ENCODE data around the gene HDLBP. TPM values are rescaled to one million over a fixed set of nuclear protein-coding genes. Genes with fewer than 3 reads are reported as not detected.
A peak's percentile ranks its signal among the peaks of the same experiment; 100 is the strongest.

HDLBP gene
- total RNA-seq, 1 donor from 2014 or later = 805 TPM

GRCh38 chr2:241312082-241312481, 3.4 kb downstream of the HDLBP start:
- Histone ChIP-seq H3K4me3 (ENCODE audit: low read depth, low read length) (no peak overlapping the region), H3K36me3 (ENCODE audit: control insufficient read depth, insufficient read depth, low read length) (peaks cover 2% of the 10 kb centered on the region), H3K27me3 (ENCODE audit: control insufficient read depth, insufficient read depth, low read length) (no peaks in the 10 kb centered on the region)
- peak; percentile 92 for DNase-seq (ENCODE audit: low read depth)
- no peak for FAIRE-seq
- TF ChIP-seq CTCF (IDR thresholded peaks at IDR 0.05; ENCODE audit: insufficient read depth, low read length, severe bottlenecking) = no peak

DNA sequence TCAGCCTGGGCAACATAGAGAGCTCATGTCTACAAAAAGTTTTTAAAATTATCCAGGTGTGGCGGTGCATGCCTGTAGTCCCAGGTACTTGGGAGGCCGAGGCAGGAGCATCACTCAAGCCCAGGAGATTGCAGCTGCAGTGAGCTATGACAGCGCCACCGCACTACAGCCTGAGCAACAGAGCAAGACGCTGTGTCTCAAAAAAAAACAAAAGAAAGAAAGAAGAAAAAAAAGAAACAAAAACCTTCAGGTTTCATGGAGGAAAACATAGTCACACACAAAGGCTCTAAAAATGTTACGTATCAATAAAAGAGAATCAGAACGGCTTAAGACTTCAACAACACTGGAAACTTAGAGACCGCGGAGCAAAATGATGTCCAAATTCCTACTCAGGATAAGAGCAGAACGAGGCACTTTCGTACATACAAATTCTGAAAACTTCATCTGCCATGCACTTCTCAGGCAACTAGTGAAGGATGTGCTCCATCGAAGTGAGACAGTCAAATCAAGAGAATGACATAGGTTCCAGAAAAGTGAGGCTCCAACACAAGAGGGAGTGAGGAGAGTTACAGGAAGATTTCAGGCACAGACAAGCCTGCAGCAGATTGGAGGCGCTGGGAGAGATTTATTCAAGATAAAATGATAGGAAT, 4.4 kb downstream of the HDLBP start:
- FAIRE-seq (no peak), DNase-seq (ENCODE audit: low read depth) (no peak)
- Histone ChIP-seq H3K4me3 (ENCODE audit: low read depth, low read length) (no peak overlapping the region), H3K27me3 (ENCODE audit: control insufficient read depth, insufficient read depth, low read length) (no peaks in the 10 kb centered on the region), H3K36me3 (ENCODE audit: control insufficient read depth, insufficient read depth, low read length) (peaks cover 2% of the 10 kb centered on the region)
- no peak for TF ChIP-seq CTCF (IDR thresholded peaks at IDR 0.05; ENCODE audit: insufficient read depth, low read length, severe bottlenecking)

DNA sequence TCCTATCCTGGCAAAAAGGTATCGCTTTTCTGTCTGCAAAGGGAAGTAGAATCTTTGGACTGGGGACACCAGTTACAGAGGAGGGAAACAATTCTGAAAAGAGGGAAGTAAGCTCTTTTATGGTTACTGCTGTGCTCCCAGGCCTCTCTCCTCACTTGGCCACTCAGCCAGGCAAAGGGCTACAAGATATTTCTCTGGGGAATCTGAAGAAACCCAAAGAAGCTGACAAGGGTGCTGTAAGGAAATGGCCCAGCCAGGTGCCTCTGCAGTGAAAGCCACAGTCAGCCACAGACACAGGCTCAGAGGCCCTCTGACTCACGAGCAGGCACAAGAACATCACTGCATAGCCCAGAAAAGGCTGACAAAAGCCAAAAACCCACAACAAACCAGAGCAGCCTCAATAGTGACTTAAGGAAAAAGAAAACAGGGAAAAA, 5.8 kb downstream of the HDLBP start:
- peak; percentile 60 for DNase-seq (ENCODE audit: low read depth)
- no peak for TF ChIP-seq CTCF (IDR thresholded peaks at IDR 0.05; ENCODE audit: insufficient read depth, low read length, severe bottlenecking)
- no peaks in the 10 kb centered on the region for H3K27me3 ChIP-seq (ENCODE audit: control insufficient read depth, insufficient read depth, low read length)
- peaks cover 2% of the 10 kb centered on the region for H3K36me3 ChIP-seq (ENCODE audit: control insufficient read depth, insufficient read depth, low read length)
- no peak for FAIRE-seq
- H3K4me3 ChIP-seq (ENCODE audit: low read depth, low read length) = no peak overlapping the region

- FAIRE-seq = no peak
These were observed 6.5 kb downstream of the HDLBP start for GRCh38 chr2:241308832-241309500.

DNA sequence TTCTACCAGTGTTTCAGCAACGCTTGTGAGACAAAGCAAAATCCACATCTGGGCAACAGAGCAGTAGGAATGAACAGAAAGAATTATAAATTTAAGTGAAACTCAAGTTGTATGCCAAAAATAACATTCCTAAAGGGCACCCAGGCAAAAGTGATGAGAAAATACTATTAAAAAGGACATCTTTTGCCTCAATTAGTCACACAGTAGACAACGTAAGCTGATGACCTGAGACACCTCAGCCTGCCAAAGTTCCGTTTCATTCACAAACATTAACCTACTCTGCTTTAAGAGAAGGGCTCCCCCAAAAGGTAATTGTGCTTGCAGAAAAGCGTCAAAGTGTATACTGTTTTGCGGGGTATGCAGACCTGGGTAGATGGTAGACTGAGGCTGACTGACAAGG, 7.2 kb downstream of the HDLBP start:
- TF ChIP-seq CTCF (IDR thresholded peaks at IDR 0.05; ENCODE audit: insufficient read depth, low read length, severe bottlenecking) = no peak
- Histone ChIP-seq H3K4me3 (ENCODE audit: low read depth, low read length) (no peak overlapping the region), H3K27me3 (ENCODE audit: control insufficient read depth, insufficient read depth, low read length) (no peaks in the 10 kb centered on the region), H3K36me3 (ENCODE audit: control insufficient read depth, insufficient read depth, low read length) (peaks cover 2% of the 10 kb centered on the region)
- FAIRE-seq (no peak), DNase-seq (ENCODE audit: low read depth) (no peak)

More at GRCh38 chr2:241308832-241309500, 6.5 kb downstream of the HDLBP start:
- Histone ChIP-seq H3K4me3 (ENCODE audit: low read depth, low read length) (no peak overlapping the region), H3K36me3 (ENCODE audit: control insufficient read depth, insufficient read depth, low read length) (peaks cover 2% of the 10 kb centered on the region), H3K27me3 (ENCODE audit: control insufficient read depth, insufficient read depth, low read length) (no peaks in the 10 kb centered on the region)
- no peak for TF ChIP-seq CTCF (IDR thresholded peaks at IDR 0.05; ENCODE audit: insufficient read depth, low read length, severe bottlenecking)
- no peak for DNase-seq (ENCODE audit: low read depth)

Measured in bronchial epithelial cell (primary cell).